Suprapubic skin (tissue), 4 donors: ENCODE results near the gene ERCC6L2. TPM values are rescaled to one million over a fixed set of nuclear protein-coding genes. Genes with fewer than 3 reads are reported as not detected.

Experiments used
- DNase-seq, 2 donors: peaks; one replicate each; pipeline ENCODE4 v3.0.0-alpha.2; 2019; ENCODE audit warnings: low spot score in 2 of 2
- H3K27ac ChIP-seq: fragments of 200-600 bp; sonication (generic); one replicate; pipeline ENCODE4 v1.5.1; 2019
- H3K27me3 ChIP-seq: fragments of 200-600 bp; sonication (generic); one replicate; pipeline ENCODE4 v1.5.1; 2019
- H3K36me3 ChIP-seq: fragments of 200-600 bp; sonication (generic); one replicate; pipeline ENCODE4 v1.5.1; 2019
- H3K4me1 ChIP-seq: fragments of 200-600 bp; sonication (generic); one replicate; pipeline ENCODE4 v1.5.1; 2019
- H3K4me3 ChIP-seq: fragments of 200-600 bp; sonication (generic); one replicate; pipeline ENCODE4 v1.5.1; 2019; ENCODE audit warnings: mild to moderate bottlenecking
- H3K9me3 ChIP-seq: fragments of 200-600 bp; sonication (generic); one replicate; pipeline ENCODE4 v1.5.1; 2019
- CTCF ChIP-seq, 2 donors: fragments of 200-600 bp in 1 of 2; fragments of 450-650 bp in 1 of 2; sonication (generic) in 1 of 2; IDR thresholded peaks; one replicate each; pipeline ENCODE4 v1.5.1; 2016 to 2019; ENCODE audit warnings: antibody characterized with exemption in 2 of 2, mild to moderate bottlenecking in 1 of 2, moderate library complexity in 1 of 2
- EP300 ChIP-seq: sonication (generic); formaldehyde crosslinking; IDR thresholded peaks from one replicate; pipeline ENCODE4 v1.6.1; 2017; ENCODE audit warnings: antibody characterized with exemption
- POLR2A ChIP-seq, 2 donors: fragments of 450-650 bp; IDR thresholded peaks; one replicate each; pipeline ENCODE4 v1.6.1; 2017; ENCODE audit warnings: antibody characterized with exemption in 2 of 2, mild to moderate bottlenecking in 2 of 2, moderate library complexity in 2 of 2
- POLR2AphosphoS5 ChIP-seq, 3 donors: sonication (generic); formaldehyde crosslinking; IDR thresholded peaks; one replicate each; pipeline ENCODE4 v1.6.1; 2017; ENCODE audit warnings: antibody characterized with exemption in 3 of 3
- WGBS: methylation state at CpG from one replicate; pipeline ENCODE4 v1.1.5; 2018; 5-methylcytosine and 5-hydroxymethylcytosine counted together
- total RNA-seq, 4 donors: library from RNA; depleted of rRNA; stranded (reverse); fragments of >200 nt; gene quantifications; one replicate each; pipeline ENCODE4 v1.1.0, GENCODE V29; 2016

Gene ERCC6L2
- total RNA-seq, 4 donors from 2014 or later: 43.1 to 70.3 (median 47.0) TPM

GRCh38 chr9:95854386-95855020 is 21.0 kb upstream of the ERCC6L2 start:
- TF ChIP-seq EP300: no peak
- TF ChIP-seq POLR2A (IDR thresholded peaks at IDR 0.05): no peak
- no peak for TF ChIP-seq CTCF (IDR thresholded peaks at IDR 0.05)
- no peak for TF ChIP-seq POLR2AphosphoS5 (IDR thresholded peaks at IDR 0.05)
- WGBS: 60% methylated on average over 1 of the region's 1 CpG

GRCh38 chr9:95855961-95856360 is 19.5 kb upstream of the ERCC6L2 start:
- peaks cover 4% of the 10 kb centered on the region for H3K4me1 ChIP-seq
- DNase-seq: no peak
- no peaks in the 10 kb centered on the region for H3K27me3 ChIP-seq
- TF ChIP-seq POLR2A (IDR thresholded peaks at IDR 0.05): no peak
- no peak overlapping the region for H3K4me3 ChIP-seq
- H3K9me3 ChIP-seq: no peaks in the 10 kb centered on the region
- no peaks in the 10 kb centered on the region for H3K36me3 ChIP-seq
- no peak overlapping the region for H3K27ac ChIP-seq

More at GRCh38 chr9:95854386-95855020, 21.0 kb upstream of the ERCC6L2 start:
- Histone ChIP-seq H3K4me3 (no peak overlapping the region), H3K27ac (no peak overlapping the region), H3K36me3 (no peaks in the 10 kb centered on the region), H3K9me3 (no peaks in the 10 kb centered on the region), H3K4me1 (peaks cover 4% of the 10 kb centered on the region), H3K27me3 (no peaks in the 10 kb centered on the region)
- no peak for DNase-seq

DNA sequence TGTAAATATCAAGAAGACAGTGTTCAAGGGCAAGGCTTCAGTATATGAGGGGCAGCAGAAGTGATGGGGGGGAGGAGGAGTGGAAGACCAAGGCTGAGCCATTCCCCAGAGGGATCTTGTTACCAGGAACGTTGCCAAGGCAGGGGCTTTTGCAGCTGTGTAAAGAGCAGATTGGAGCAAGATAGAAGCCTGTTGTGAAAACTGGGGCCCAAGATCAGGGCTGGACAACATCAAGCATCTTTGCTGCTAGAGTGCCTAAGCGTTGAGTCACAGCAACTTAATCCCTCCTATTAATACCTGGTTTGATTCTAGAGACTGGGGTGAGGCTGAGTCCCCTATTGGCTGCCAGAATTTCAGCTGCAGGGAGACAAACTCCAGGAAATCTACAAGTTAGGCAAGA is 18.4 kb upstream of the ERCC6L2 start:
- H3K36me3 ChIP-seq: no peaks in the 10 kb centered on the region
- DNase-seq: no peak
- no peak for TF ChIP-seq EP300
- TF ChIP-seq POLR2AphosphoS5 (IDR thresholded peaks at IDR 0.05): no peak
- TF ChIP-seq CTCF (IDR thresholded peaks at IDR 0.05): no peak
- no peak for TF ChIP-seq POLR2A (IDR thresholded peaks at IDR 0.05)
- peaks cover 4% of the 10 kb centered on the region for H3K4me1 ChIP-seq
- 38% methylated on average over 2 of the region's 2 CpGs for WGBS
- no peak overlapping the region for H3K4me3 ChIP-seq
- H3K27ac ChIP-seq: no peak overlapping the region
- H3K27me3 ChIP-seq: no peaks in the 10 kb centered on the region
- peaks cover under 1% of the 10 kb centered on the region for H3K9me3 ChIP-seq

GRCh38 chr9:95857896-95858295 is 17.6 kb upstream of the ERCC6L2 start:
- Histone ChIP-seq H3K27ac (no peak overlapping the region), H3K36me3 (no peaks in the 10 kb centered on the region), H3K9me3 (peaks cover 6% of the 10 kb centered on the region), H3K27me3 (no peaks in the 10 kb centered on the region), H3K4me3 (no peak overlapping the region), H3K4me1 (peaks cover 4% of the 10 kb centered on the region)
- no peak for DNase-seq
- TF ChIP-seq EP300 (no peak), POLR2AphosphoS5 (IDR thresholded peaks at IDR 0.05) (no peak)

DNA sequence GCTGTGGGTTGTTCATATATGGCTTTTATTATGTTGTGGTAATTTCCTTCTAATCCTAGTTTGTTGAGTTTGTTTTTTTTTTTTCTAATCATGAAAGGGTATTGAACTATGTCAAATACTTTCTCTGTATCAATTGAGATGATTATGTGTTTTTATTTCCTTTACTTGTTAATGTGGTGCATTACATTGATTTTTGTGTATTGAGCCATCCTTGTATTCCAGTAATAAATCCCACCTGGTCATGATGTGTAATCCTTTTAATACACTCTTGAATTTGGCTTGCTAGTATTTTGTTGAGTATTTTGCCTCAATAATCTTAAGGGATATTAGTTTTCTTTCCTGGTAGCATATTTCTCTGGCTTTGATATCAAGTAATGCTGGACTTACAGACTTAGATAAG is 13.1 kb upstream of the ERCC6L2 start:
- Histone ChIP-seq H3K36me3 (no peaks in the 10 kb centered on the region), H3K4me3 (no peak overlapping the region), H3K4me1 (peaks cover 4% of the 10 kb centered on the region), H3K27me3 (no peaks in the 10 kb centered on the region), H3K27ac (no peak overlapping the region), H3K9me3 (peaks cover 6% of the 10 kb centered on the region)
- no peak for DNase-seq
- TF ChIP-seq POLR2AphosphoS5 (IDR thresholded peaks at IDR 0.05) (no peak), POLR2A (IDR thresholded peaks at IDR 0.05) (no peak), CTCF (IDR thresholded peaks at IDR 0.05) (no peak), EP300 (no peak)

DNA sequence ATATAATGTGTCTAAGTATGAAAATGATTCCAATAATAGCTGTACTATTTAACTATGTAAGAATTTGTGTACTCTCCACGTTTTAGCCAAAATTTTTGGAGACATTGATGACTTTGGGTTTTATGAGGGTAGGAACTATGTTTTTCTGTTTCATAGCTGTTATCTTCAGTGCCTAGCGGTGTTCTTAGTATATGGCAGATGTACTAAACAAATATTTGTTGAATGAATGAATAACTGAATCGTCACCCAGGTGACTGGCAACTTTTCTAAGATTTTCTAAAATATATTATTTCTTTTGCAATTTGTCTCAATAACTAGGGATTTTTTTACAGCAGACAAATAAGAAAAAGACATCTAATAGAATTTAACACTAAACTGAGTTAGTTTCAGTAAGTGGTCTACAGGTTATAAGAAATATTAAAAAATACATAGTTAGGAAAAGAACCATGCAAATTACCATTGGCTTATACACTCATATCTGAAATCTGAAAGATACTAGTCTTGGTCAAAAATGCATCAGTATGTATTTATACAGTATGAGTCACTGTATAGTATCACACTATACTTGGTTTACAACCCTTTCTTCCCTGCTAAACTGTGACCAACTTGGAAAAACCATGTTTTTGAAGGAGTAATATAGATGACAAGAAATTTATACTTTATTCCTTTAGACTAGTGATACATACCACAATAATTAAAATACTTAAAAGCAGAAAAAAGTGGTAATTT is 10.5 kb upstream of the ERCC6L2 start:
- TF ChIP-seq POLR2AphosphoS5 (IDR thresholded peaks at IDR 0.05) (no peak), POLR2A (IDR thresholded peaks at IDR 0.05) (no peak), CTCF (IDR thresholded peaks at IDR 0.05) (no peak), EP300 (no peak)
- H3K9me3 ChIP-seq: peaks cover 6% of the 10 kb centered on the region
- H3K27ac ChIP-seq: no peak overlapping the region
- H3K4me1 ChIP-seq: no peaks in the 10 kb centered on the region
- H3K36me3 ChIP-seq: no peaks in the 10 kb centered on the region
- no peak overlapping the region for H3K4me3 ChIP-seq
- WGBS: 95% methylated on average over 3 of the region's 3 CpGs
- no peak for DNase-seq
- H3K27me3 ChIP-seq: no peaks in the 10 kb centered on the region
